Ovary (tissue), 3 donors: ENCODE measurements around the gene DCLRE1C.

Experiments
- POLR2A ChIP-seq: fragments of 450-650 bp; IDR thresholded peaks from one replicate; pipeline ENCODE4 v1.6.1; 2017; ENCODE audit warnings: antibody characterized with exemption, mild to moderate bottlenecking, moderate library complexity
- TF ChIP-seq, protein P1 (sequence below), 3 donors: fragments of 450-650 bp in 2 of 3; fragments of 200-600 bp in 1 of 3; IDR thresholded peaks; one replicate each; pipeline versions ENCODE4 v1.5.1 to v1.8.0; 2016 to 2022; ENCODE audit warnings: antibody characterized with exemption in 3 of 3, mild to moderate bottlenecking in 1 of 3
- donor health status: DM: no; HTN: no; CAD: no.

DNA sequence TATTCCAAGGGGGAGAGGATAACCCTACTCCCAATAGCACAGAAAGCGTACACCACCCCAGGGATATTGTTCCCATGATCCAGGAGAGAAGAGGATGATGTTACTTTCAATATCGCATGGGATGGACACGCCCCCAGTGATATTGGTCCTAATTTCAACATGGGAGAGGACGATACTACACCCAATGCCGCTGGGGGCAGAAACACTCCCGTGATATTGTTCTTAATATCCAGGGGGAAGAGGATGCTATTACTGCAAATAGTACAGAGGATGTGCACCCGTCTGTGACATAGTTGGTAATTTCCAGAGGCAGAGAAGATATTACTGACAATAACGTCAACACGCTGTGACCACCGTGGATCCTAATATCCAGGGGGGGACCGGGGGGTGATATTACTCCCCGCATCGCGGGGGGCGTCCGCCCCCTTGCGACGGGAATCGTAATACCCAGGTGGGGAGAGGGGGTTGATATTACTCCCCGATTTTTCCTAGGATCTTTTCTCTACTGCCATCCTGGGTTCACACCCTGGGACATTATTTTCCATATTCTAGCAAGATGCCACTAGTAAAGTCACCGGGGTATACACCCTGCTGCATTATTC lies 21.9 kb upstream of the DCLRE1C start:
- TF ChIP-seq, protein P1, sequence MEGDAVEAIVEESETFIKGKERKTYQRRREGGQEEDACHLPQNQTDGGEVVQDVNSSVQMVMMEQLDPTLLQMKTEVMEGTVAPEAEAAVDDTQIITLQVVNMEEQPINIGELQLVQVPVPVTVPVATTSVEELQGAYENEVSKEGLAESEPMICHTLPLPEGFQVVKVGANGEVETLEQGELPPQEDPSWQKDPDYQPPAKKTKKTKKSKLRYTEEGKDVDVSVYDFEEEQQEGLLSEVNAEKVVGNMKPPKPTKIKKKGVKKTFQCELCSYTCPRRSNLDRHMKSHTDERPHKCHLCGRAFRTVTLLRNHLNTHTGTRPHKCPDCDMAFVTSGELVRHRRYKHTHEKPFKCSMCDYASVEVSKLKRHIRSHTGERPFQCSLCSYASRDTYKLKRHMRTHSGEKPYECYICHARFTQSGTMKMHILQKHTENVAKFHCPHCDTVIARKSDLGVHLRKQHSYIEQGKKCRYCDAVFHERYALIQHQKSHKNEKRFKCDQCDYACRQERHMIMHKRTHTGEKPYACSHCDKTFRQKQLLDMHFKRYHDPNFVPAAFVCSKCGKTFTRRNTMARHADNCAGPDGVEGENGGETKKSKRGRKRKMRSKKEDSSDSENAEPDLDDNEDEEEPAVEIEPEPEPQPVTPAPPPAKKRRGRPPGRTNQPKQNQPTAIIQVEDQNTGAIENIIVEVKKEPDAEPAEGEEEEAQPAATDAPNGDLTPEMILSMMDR (IDR thresholded peaks at IDR 0.05): no peak
- no peak for TF ChIP-seq POLR2A
